T-helper 22 cell (primary cell): ENCODE data around the gene ASAP2.
"Not testable (repeated sequence)": the region's sequence is repeated elsewhere in the genome, so short reads cannot be mapped to it uniquely, and the experiment has no call there.

Experiments
- DNase-seq: peaks from one replicate; pipeline ENCODE4 v3.0.0-alpha.2; 2020; ENCODE audit warnings: low read depth

ASAP2 gene

GRCh38 chr2:9212661-9213411 is 6.2 kb downstream of the ASAP2 start:
- DNase-seq = no peak

- no peak for DNase-seq
Measured at GRCh38 chr2:9213477-9214051, 7.0 kb downstream of the ASAP2 start.

- DNase-seq = no peak
Measured at GRCh38 chr2:9214873-9215272, 8.3 kb downstream of the ASAP2 start.

- no peak for DNase-seq
Measured at GRCh38 chr2:9215680-9216079, 9.1 kb downstream of the ASAP2 start.

- not testable (repeated sequence) for DNase-seq
Measured at GRCh38 chr2:9216143-9216542, 9.5 kb downstream of the ASAP2 start.

GRCh38 chr2:9217838-9218770 is 11.5 kb downstream of the ASAP2 start:
- DNase-seq = no peak

- DNase-seq = no peak
Measured at GRCh38 chr2:9219027-9219445, 12.4 kb downstream of the ASAP2 start.

- no peak for DNase-seq
Measured at GRCh38 chr2:9220201-9220600, 13.6 kb downstream of the ASAP2 start.

- DNase-seq = no peak
Measured at GRCh38 chr2:9221223-9221622, 14.6 kb downstream of the ASAP2 start.

- DNase-seq = no peak
Measured at GRCh38 chr2:9222239-9222892, 15.8 kb downstream of the ASAP2 start.

GRCh38 chr2:9222893-9223287 is 16.3 kb downstream of the ASAP2 start:
- DNase-seq = no peak

- DNase-seq = no peak
Measured at GRCh38 chr2:9225806-9226205, 19.2 kb downstream of the ASAP2 start.

- no peak for DNase-seq
Measured at GRCh38 chr2:9226458-9227380, 20.1 kb downstream of the ASAP2 start.

- no peak for DNase-seq
Measured at GRCh38 chr2:9228088-9228751, 21.6 kb downstream of the ASAP2 start.

GRCh38 chr2:9228781-9229469 is 22.3 kb downstream of the ASAP2 start:
- DNase-seq = no peak

- no peak for DNase-seq
Measured at GRCh38 chr2:9229470-9229820, 22.8 kb downstream of the ASAP2 start.

- no peak for DNase-seq
Measured at GRCh38 chr2:9230051-9230802, 23.6 kb downstream of the ASAP2 start.

- no peak for DNase-seq
Measured at GRCh38 chr2:9230881-9231280, 24.3 kb downstream of the ASAP2 start.
